Measurements from ENCODE around the gene RRP1. TPM values are rescaled to one million over a fixed set of nuclear protein-coding genes. Genes with fewer than 3 reads are reported as not detected.

RRP1 gene
- polyA plus RNA-seq, 1 of the 3 experiments (the other 2 are of a cell fraction): 22.7 TPM

GRCh38 chr21:43753439-43753799, 36.0 kb upstream of the RRP1 start:
- TF ChIP-seq GABPA (IDR thresholded peaks at IDR 0.05; ENCODE audit: low read depth): no peak
- no peak for TF ChIP-seq RFX5 (IDR thresholded peaks at IDR 0.05; ENCODE audit: low read length)
- no peak for TF ChIP-seq FOSL2 (IDR thresholded peaks at IDR 0.05; ENCODE audit: borderline replicate concordance, low read depth)
- no peak overlapping the region for H3K4me3 ChIP-seq (ENCODE audit: low read depth in 2 of 2, low read length in 1 of 2)
- no peak overlapping the region for H3K27ac ChIP-seq (ENCODE audit: low read depth in 2 of 2, low read length in 1 of 2)
- ChIA-PET POLR2A (no interaction called here), CTCF (no interaction called here)
- no peaks in the 10 kb centered on the region for H3K9me2 ChIP-seq
- no peaks in the 10 kb centered on the region for H3K9me3 ChIP-seq
- H4K20me1 ChIP-seq (ENCODE audit: insufficient read depth): no peaks in the 10 kb centered on the region
- no peak overlapping the region for H2AFZ ChIP-seq (ENCODE audit: low read depth)
- no peaks in the 10 kb centered on the region for H3K4me1 ChIP-seq (ENCODE audit: control insufficient read depth in 1 of 2, insufficient read depth in 2 of 2, low read depth in 1 of 2, low read length in 1 of 2)
- no peaks in the 10 kb centered on the region for H3F3A ChIP-seq (replicated peaks; ENCODE audit: insufficient read depth)
- WGBS (ENCODE audit: low lambda C conversion rate): 94% methylated on average over 14 of the region's 16 CpGs
- H3K4me2 ChIP-seq: no peak overlapping the region
- no peaks in the 10 kb centered on the region for H3K79me2 ChIP-seq (ENCODE audit: insufficient read depth)
- no peaks in the 10 kb centered on the region for H3K27me3 ChIP-seq (ENCODE audit: insufficient read depth)
- H3K9ac ChIP-seq: no peak overlapping the region
- peaks cover 0 to 56% of the 10 kb centered on the region in 2 experiments for H3K36me3 ChIP-seq (replicated peaks in 1 of 2; ENCODE audit: control insufficient read depth in 1 of 2, insufficient read depth in 2 of 2, low read length in 1 of 2)
- DNase-seq: no peak

DNA sequence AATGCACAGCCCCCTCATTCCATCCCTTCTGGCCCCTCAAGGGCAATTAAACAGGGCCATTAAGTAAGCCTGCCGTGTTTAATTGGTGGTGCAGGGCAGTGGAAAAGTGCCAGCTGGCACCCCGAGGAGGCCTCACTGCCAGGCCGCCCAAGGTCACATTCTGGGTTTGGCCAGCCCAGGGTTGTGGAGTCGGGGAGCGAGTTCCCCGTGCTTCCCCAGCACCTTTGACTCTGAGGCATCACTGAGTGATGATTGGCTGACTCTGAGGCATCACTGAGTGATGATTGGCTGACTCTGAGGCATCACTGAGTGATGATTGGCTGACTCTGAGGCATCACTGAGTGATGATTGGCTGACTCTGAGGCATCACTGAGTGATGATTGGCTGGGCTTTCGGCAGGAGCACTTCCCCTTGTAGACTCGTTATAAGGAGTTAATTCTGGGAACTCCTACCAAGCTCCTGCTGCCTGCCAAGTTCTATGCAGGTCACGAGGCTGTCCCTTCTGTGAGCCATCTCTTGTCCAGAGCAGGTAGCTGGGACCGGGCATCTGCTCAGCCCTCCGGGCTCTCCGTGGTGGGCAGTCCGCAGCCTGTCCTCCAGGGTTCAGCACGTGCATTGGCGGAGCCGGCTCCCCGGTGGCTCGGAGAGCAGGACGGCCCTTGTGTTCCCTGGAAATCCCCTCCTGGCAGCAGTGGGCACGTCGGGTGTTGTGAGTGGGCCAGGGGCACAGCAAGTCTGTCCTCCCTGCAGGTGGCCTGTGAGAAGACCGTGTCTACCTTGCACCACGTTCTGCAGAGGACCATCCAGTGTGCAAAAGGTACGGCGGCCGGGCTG, 34.2 kb upstream of the RRP1 start:
- no peaks in the 10 kb centered on the region for H4K20me1 ChIP-seq (ENCODE audit: insufficient read depth)
- H3K4me2 ChIP-seq: no peak overlapping the region
- no peak overlapping the region for H3K4me3 ChIP-seq (ENCODE audit: low read depth in 2 of 2, low read length in 1 of 2)
- H3K27ac ChIP-seq (ENCODE audit: low read depth in 2 of 2, low read length in 1 of 2): no peak overlapping the region; a peak in 1 of 4 replicates
- CTCF ChIA-PET: interaction anchor here (1.4 kb wide), 1 partner anchor 14 kb away, joined by 4 read pairs; no protein-coding TSS in a partner anchor
- TF ChIP-seq MXI1 (IDR thresholded peaks at IDR 0.05; ENCODE audit: low read depth, low read length): no peak
- TF ChIP-seq RFX5 (IDR thresholded peaks at IDR 0.05; ENCODE audit: low read length): peak; percentile 58; the same call in 1 of the 2 replicates
- H3K9me3 ChIP-seq: no peaks in the 10 kb centered on the region
- no peaks in the 10 kb centered on the region for H3K4me1 ChIP-seq (ENCODE audit: control insufficient read depth in 1 of 2, insufficient read depth in 2 of 2, low read depth in 1 of 2, low read length in 1 of 2)
- no peaks in the 10 kb centered on the region for H3K9me2 ChIP-seq
- H3F3A ChIP-seq (replicated peaks; ENCODE audit: insufficient read depth): no peaks in the 10 kb centered on the region
- H2AFZ ChIP-seq (ENCODE audit: low read depth): no peak overlapping the region
- POLR2A ChIA-PET: no interaction called here
- WGBS (ENCODE audit: low lambda C conversion rate): 98% methylated on average over 8 of the region's 26 CpGs
- no peaks in the 10 kb centered on the region for H3K27me3 ChIP-seq (ENCODE audit: insufficient read depth)
- H3K9ac ChIP-seq: no peak overlapping the region
- peaks cover 0 to 65% of the 10 kb centered on the region in 2 experiments for H3K36me3 ChIP-seq (replicated peaks in 1 of 2; ENCODE audit: control insufficient read depth in 1 of 2, insufficient read depth in 2 of 2, low read length in 1 of 2)
- H3K79me2 ChIP-seq (ENCODE audit: insufficient read depth): no peaks in the 10 kb centered on the region
- peak; percentile 55 for DNase-seq

- ChIA-PET CTCF (interaction anchor here (1.4 kb wide), 1 partner anchor 15 kb away, joined by 4 read pairs; no protein-coding TSS in a partner anchor), POLR2A (no interaction called here)
- no peaks in the 10 kb centered on the region for H3K27me3 ChIP-seq (ENCODE audit: insufficient read depth)
- no peak for DNase-seq
- no peaks in the 10 kb centered on the region for H3K79me2 ChIP-seq (ENCODE audit: insufficient read depth)
- no peak overlapping the region for H3K27ac ChIP-seq (ENCODE audit: low read depth in 2 of 2, low read length in 1 of 2)
- H3K9me2 ChIP-seq: no peaks in the 10 kb centered on the region
- H3K9me3 ChIP-seq: no peaks in the 10 kb centered on the region
- no peaks in the 10 kb centered on the region for H3F3A ChIP-seq (replicated peaks; ENCODE audit: insufficient read depth)
- peaks cover 0 to 70% of the 10 kb centered on the region in 2 experiments for H3K36me3 ChIP-seq (replicated peaks in 1 of 2; ENCODE audit: control insufficient read depth in 1 of 2, insufficient read depth in 2 of 2, low read length in 1 of 2)
- no peak overlapping the region for H3K4me3 ChIP-seq (ENCODE audit: low read depth in 2 of 2, low read length in 1 of 2)
- H3K4me2 ChIP-seq: no peak overlapping the region
- H3K9ac ChIP-seq: no peak overlapping the region
- no peak overlapping the region for H2AFZ ChIP-seq (ENCODE audit: low read depth)
- no peaks in the 10 kb centered on the region for H3K4me1 ChIP-seq (ENCODE audit: control insufficient read depth in 1 of 2, insufficient read depth in 2 of 2, low read depth in 1 of 2, low read length in 1 of 2)
- no peaks in the 10 kb centered on the region for H4K20me1 ChIP-seq (ENCODE audit: insufficient read depth)
- WGBS (ENCODE audit: low lambda C conversion rate): 94% methylated on average over 13 of the region's 37 CpGs
- no peak for TF ChIP-seq CHD2 (IDR thresholded peaks at IDR 0.05; ENCODE audit: low read length, partially characterized antibody)
- no peak for TF ChIP-seq MXI1 (IDR thresholded peaks at IDR 0.05; ENCODE audit: low read depth, low read length)
- TF ChIP-seq, protein P1, sequence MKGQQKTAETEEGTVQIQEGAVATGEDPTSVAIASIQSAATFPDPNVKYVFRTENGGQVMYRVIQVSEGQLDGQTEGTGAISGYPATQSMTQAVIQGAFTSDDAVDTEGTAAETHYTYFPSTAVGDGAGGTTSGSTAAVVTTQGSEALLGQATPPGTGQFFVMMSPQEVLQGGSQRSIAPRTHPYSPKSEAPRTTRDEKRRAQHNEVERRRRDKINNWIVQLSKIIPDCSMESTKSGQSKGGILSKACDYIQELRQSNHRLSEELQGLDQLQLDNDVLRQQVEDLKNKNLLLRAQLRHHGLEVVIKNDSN (IDR thresholded peaks at IDR 0.05; ENCODE audit: borderline replicate concordance, low read depth): no peak
- no peak for TF ChIP-seq POLR2AphosphoS5 (IDR thresholded peaks at IDR 0.05; ENCODE audit: low read depth, low read length)
- no peak for TF ChIP-seq TEAD4 (IDR thresholded peaks at IDR 0.05; ENCODE audit: borderline replicate concordance, insufficient read depth)
- TF ChIP-seq FOSL2 (IDR thresholded peaks at IDR 0.05; ENCODE audit: borderline replicate concordance, low read depth): no peak
- TF ChIP-seq REST (IDR thresholded peaks at IDR 0.05; ENCODE audit: low read depth, low read length): no peak
- TF ChIP-seq MEF2A (IDR thresholded peaks at IDR 0.05; ENCODE audit: borderline replicate concordance, low read depth): no peak
- TF ChIP-seq TAF1 (IDR thresholded peaks at IDR 0.05; ENCODE audit: borderline replicate concordance, low read depth, low read length): no peak
- no peak for TF ChIP-seq RCOR1 (IDR thresholded peaks at IDR 0.05; ENCODE audit: low read length)
- no peak for TF ChIP-seq RAD21 (IDR thresholded peaks at IDR 0.05; ENCODE audit: low read length)
Observed at GRCh38 chr21:43755820-43756594, 33.4 kb upstream of the RRP1 start.
